ENCODE measurements around the gene ACER2. TPM values are rescaled to one million over a fixed set of nuclear protein-coding genes. Genes with fewer than 3 reads are reported as not detected.
A peak's percentile ranks its signal among the peaks of the same experiment; 100 is the strongest.

ACER2 gene
- total RNA-seq, 6 experiments from 2014 or later, result 1.8 to 9.1 (median 3.7) TPM

GRCh38 chr9:19492775-19493173, 84.0 kb downstream of the ACER2 start:
- H3K27me3 ChIP-seq, result no peaks in the 10 kb centered on the region
- no peak overlapping the region for H3K27ac ChIP-seq
- intact Hi-C loops (cut with DNase I), result no loop called here
- H3K4me3 ChIP-seq, result no peak overlapping the region
- no peaks in the 10 kb centered on the region for H3K4me1 ChIP-seq
- no peaks in the 10 kb centered on the region for H3K36me3 ChIP-seq
- ATAC-seq (no peak), DNase-seq (no peak)
- H3K9me3 ChIP-seq, result no peaks in the 10 kb centered on the region
- 60% methylated on average over 4 of the region's 4 CpGs for WGBS (ENCODE audit: insufficient coverage, low coverage, low lambda C conversion rate, missing lambda C conversion rate)
- no peak for TF ChIP-seq CTCF (IDR thresholded peaks at IDR 0.05)
- no peak for TF ChIP-seq POLR2A (IDR thresholded peaks at IDR 0.05)

DNA sequence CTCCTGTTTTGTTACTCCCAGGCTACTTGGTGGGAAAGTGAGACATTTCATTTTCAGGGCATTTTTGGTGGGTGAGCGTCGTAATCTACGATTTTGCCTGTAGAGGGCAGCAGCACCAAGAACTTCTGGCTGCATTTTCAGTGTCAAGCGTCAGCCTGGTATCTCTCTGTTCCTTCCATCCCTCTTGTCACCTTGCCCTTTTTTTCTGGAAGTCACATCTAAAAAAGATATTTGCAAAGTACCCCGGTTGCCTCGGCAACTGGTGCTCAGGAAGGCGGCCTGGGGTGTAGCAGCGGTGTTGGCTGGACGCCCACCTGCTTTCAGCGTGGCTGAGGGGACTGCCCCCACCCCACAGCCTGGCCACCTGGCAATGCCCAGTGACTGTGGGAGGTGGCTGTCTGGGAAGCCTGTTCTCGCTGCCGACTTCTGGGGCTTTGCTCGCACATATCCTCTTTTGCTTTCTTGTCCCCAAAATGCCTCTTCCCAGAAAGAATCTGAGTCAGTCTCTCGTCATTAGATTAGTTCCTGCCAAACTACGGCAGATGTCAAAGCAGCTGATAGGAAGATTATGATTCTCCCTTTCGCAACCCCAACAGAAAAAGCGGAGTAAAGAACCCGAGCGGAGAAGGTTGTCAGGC, 84.5 kb downstream of the ACER2 start:
- 12% methylated on average over 12 of the region's 19 CpGs for WGBS (ENCODE audit: insufficient coverage, low coverage, low lambda C conversion rate, missing lambda C conversion rate)
- DNase-seq (peak in 1 of 3 donors; percentile 38), ATAC-seq (peak; percentile 82 to 94 (median 88))
- Histone ChIP-seq H3K27ac (no peak overlapping the region), H3K36me3 (no peaks in the 10 kb centered on the region), H3K4me3 (no peak overlapping the region), H3K9me3 (no peaks in the 10 kb centered on the region), H3K4me1 (no peaks in the 10 kb centered on the region), H3K27me3 (no peaks in the 10 kb centered on the region)
- no peak for TF ChIP-seq POLR2A (IDR thresholded peaks at IDR 0.05)
- TF ChIP-seq CTCF (IDR thresholded peaks at IDR 0.05), result peak; percentile 54 to 75 (median 72)
- intact Hi-C loops (cut with DNase I), result no loop called here

DNA sequence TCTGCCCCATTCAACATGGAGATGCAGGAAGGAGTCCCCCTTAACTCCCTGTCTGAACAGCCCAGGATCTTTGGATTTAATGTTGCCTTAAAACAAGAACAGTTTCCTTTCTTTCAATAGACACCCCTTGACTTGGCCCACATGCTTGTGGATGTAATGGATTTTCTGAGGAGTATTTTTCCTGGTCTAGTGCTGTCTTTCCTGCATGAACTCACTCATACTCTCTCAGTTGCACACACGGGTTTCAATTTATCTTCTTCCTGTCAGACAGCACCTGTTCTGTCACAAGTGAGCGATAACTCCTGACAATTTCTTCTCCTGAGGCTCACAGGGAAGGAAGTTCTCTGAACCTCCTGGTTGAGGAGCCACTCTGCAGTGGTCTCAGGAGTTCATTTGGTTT, 85.1 kb downstream of the ACER2 start:
- no peaks in the 10 kb centered on the region for H3K27me3 ChIP-seq
- H3K9me3 ChIP-seq, result no peaks in the 10 kb centered on the region
- TF ChIP-seq CTCF (IDR thresholded peaks at IDR 0.05) (no peak), POLR2A (IDR thresholded peaks at IDR 0.05) (no peak)
- DNase-seq (no peak), ATAC-seq (no peak)
- WGBS (ENCODE audit: insufficient coverage, low coverage, low lambda C conversion rate, missing lambda C conversion rate), result 47% methylated on average over 2 of the region's 2 CpGs
- H3K27ac ChIP-seq, result no peak overlapping the region
- H3K4me3 ChIP-seq, result no peak overlapping the region
- H3K36me3 ChIP-seq, result no peaks in the 10 kb centered on the region
- intact Hi-C loops (cut with DNase I), result no loop called here
- no peaks in the 10 kb centered on the region for H3K4me1 ChIP-seq

- no peak for TF ChIP-seq POLR2A (IDR thresholded peaks at IDR 0.05)
- no peak for TF ChIP-seq CTCF (IDR thresholded peaks at IDR 0.05)
- H3K9me3 ChIP-seq, result no peaks in the 10 kb centered on the region
- no peak overlapping the region for H3K27ac ChIP-seq
- ATAC-seq, result no peak
- no peak for DNase-seq
- intact Hi-C loops (cut with DNase I), result no loop called here
- no peaks in the 10 kb centered on the region for H3K27me3 ChIP-seq
- no peak overlapping the region for H3K4me3 ChIP-seq
- no peaks in the 10 kb centered on the region for H3K36me3 ChIP-seq
- no peaks in the 10 kb centered on the region for H3K4me1 ChIP-seq
- 50% methylated on average over 8 of the region's 9 CpGs for WGBS (ENCODE audit: insufficient coverage, low coverage, low lambda C conversion rate, missing lambda C conversion rate)
These were observed 86.6 kb downstream of the ACER2 start for GRCh38 chr9:19495186-19496028.
